Vagina (tissue), 2 donors: ENCODE results near the gene LRRC26. TPM values are rescaled to one million over a fixed set of nuclear protein-coding genes. Genes with fewer than 3 reads are reported as not detected.

ENCODE experiments used
- DNase-seq, 2 donors: peaks; one replicate each; pipeline ENCODE4 v3.0.0-alpha.2; 2017; ENCODE audit errors: extremely low spot score in 2 of 2
- H3K27ac ChIP-seq: fragments of 200-600 bp; sonication (generic); one replicate; pipeline ENCODE4 v1.5.1; 2019
- H3K27me3 ChIP-seq: fragments of 200-600 bp; sonication (generic); one replicate; pipeline ENCODE4 v1.5.1; 2019
- H3K36me3 ChIP-seq, 2 donors: fragments of 200-600 bp; sonication (generic); one replicate each; pipeline ENCODE4 v1.5.1; 2017 to 2019
- H3K4me1 ChIP-seq: fragments of 200-600 bp; sonication (generic); one replicate; pipeline ENCODE4 v1.5.1; 2019
- H3K4me3 ChIP-seq, 2 donors: fragments of 200-600 bp; sonication (generic); 1 replicate in 1 of 2; 2 replicates in 1 of 2; pipeline ENCODE4 v1.5.1; 2016 to 2019
- H3K9me3 ChIP-seq: fragments of 200-600 bp; sonication (generic); one replicate; pipeline ENCODE4 v1.5.1; 2019
- CTCF ChIP-seq, 3 experiments: fragments of 450-650 bp in 2 of 3; fragments of 200-600 bp in 1 of 3; sonication (generic) in 1 of 3; IDR thresholded peaks; one replicate each; pipeline ENCODE4 v1.5.1; 2017 to 2019; ENCODE audit warnings: antibody characterized with exemption in 3 of 3, mild to moderate bottlenecking in 2 of 3, moderate library complexity in 2 of 3
- POLR2A ChIP-seq, 2 donors: fragments of 450-650 bp; IDR thresholded peaks; one replicate each; pipeline ENCODE4 v1.6.1; 2017; ENCODE audit warnings: antibody characterized with exemption in 2 of 2, mild to moderate bottlenecking in 2 of 2, moderate library complexity in 2 of 2
- POLR2AphosphoS5 ChIP-seq, 2 donors: sonication (generic); formaldehyde crosslinking; IDR thresholded peaks; one replicate each; pipeline ENCODE4 v1.9.0; 2017; ENCODE audit warnings: antibody characterized with exemption in 2 of 2, mild to moderate bottlenecking in 2 of 2, low read depth in 1 of 2; ENCODE audit not compliant: insufficient read depth in 1 of 2
- intact Hi-C: fragments of 100-400 bp; cut with DNase I; formaldehyde crosslinking; loops from one replicate; pipeline ENCODE4 v1.15.1; 2023
- total RNA-seq: library from RNA; depleted of rRNA; stranded (reverse); fragments of >200 nt; gene quantifications from one replicate; pipeline ENCODE4 v1.2.3, GENCODE V29; 2016

Gene LRRC26
- total RNA-seq, 1 donor from 2014 or later, result not detected

- H3K27me3 ChIP-seq, result no peaks in the 10 kb centered on the region
- H3K27ac ChIP-seq, result no peak overlapping the region
- H3K4me3 ChIP-seq, result no peak overlapping the region
- intact Hi-C loops, result no loop called here
- no peak for DNase-seq
- peaks cover 11% of the 10 kb centered on the region for H3K4me1 ChIP-seq
- H3K9me3 ChIP-seq, result no peaks in the 10 kb centered on the region
- TF ChIP-seq POLR2A (IDR thresholded peaks at IDR 0.05) (no peak), POLR2AphosphoS5 (IDR thresholded peaks at IDR 0.05; ENCODE audit: insufficient read depth in 1 of 2, low read depth in 1 of 2) (no peak), CTCF (IDR thresholded peaks at IDR 0.05) (no peak)
- H3K36me3 ChIP-seq, result no peaks in the 10 kb centered on the region
Observed at GRCh38 chr9:137141976-137142936, 27.6 kb downstream of the LRRC26 start.

GRCh38 chr9:137141050-137141810 is 28.6 kb downstream of the LRRC26 start:
- Histone ChIP-seq H3K27ac (no peak overlapping the region), H3K4me1 (peaks cover 11% of the 10 kb centered on the region), H3K36me3 (no peaks in the 10 kb centered on the region), H3K9me3 (no peaks in the 10 kb centered on the region), H3K4me3 (no peak overlapping the region), H3K27me3 (no peaks in the 10 kb centered on the region)
- no peak for DNase-seq
- intact Hi-C loops, result no loop called here
- TF ChIP-seq POLR2AphosphoS5 (IDR thresholded peaks at IDR 0.05; ENCODE audit: insufficient read depth in 1 of 2, low read depth in 1 of 2) (no peak), CTCF (IDR thresholded peaks at IDR 0.05) (no peak), POLR2A (IDR thresholded peaks at IDR 0.05) (no peak)

GRCh38 chr9:137140151-137141012 is 29.5 kb downstream of the LRRC26 start:
- TF ChIP-seq POLR2A (IDR thresholded peaks at IDR 0.05), result no peak
- no peak for TF ChIP-seq CTCF (IDR thresholded peaks at IDR 0.05)
- no peak for TF ChIP-seq POLR2AphosphoS5 (IDR thresholded peaks at IDR 0.05; ENCODE audit: insufficient read depth in 1 of 2, low read depth in 1 of 2)
- no peak overlapping the region for H3K27ac ChIP-seq
- H3K36me3 ChIP-seq, result no peaks in the 10 kb centered on the region
- intact Hi-C loops, result no loop called here
- H3K9me3 ChIP-seq, result no peaks in the 10 kb centered on the region
- no peaks in the 10 kb centered on the region for H3K27me3 ChIP-seq
- DNase-seq, result no peak
- peaks cover 11% of the 10 kb centered on the region for H3K4me1 ChIP-seq
- H3K4me3 ChIP-seq, result no peak overlapping the region

- TF ChIP-seq POLR2AphosphoS5 (IDR thresholded peaks at IDR 0.05; ENCODE audit: insufficient read depth in 1 of 2, low read depth in 1 of 2), result no peak
- no peak for TF ChIP-seq CTCF (IDR thresholded peaks at IDR 0.05)
- no peak for TF ChIP-seq POLR2A (IDR thresholded peaks at IDR 0.05)
- no peak overlapping the region for H3K4me3 ChIP-seq
- H3K27ac ChIP-seq, result no peak overlapping the region
- no peak for DNase-seq
- no peaks in the 10 kb centered on the region for H3K27me3 ChIP-seq
- H3K36me3 ChIP-seq, result no peaks in the 10 kb centered on the region
- intact Hi-C loops, result no loop called here
- H3K4me1 ChIP-seq, result peaks cover 11% of the 10 kb centered on the region
- H3K9me3 ChIP-seq, result no peaks in the 10 kb centered on the region
Observed at GRCh38 chr9:137139468-137140150, 30.2 kb downstream of the LRRC26 start.
